ENCODE measurements around the gene ERI2.
"Not testable (repeated sequence)": the region's sequence is repeated elsewhere in the genome, so short reads cannot be mapped to it uniquely, and the experiment has no call there.

The ERI2 gene

GRCh38 chr16:20782470-20782869 lies 23.8 kb downstream of the ERI2 start:
- no peak overlapping the region for H3K27ac ChIP-seq
- no peaks in the 10 kb centered on the region for H3K9me3 ChIP-seq (ENCODE audit: low read depth, low read length)
- no peak overlapping the region for H3K4me3 ChIP-seq
- TF ChIP-seq FOXP2 (optimal IDR thresholded peaks at IDR 0.05; ENCODE audit: control extremely low read depth, extremely low read length, insufficient read depth) (no peak), POLR2AphosphoS5 (IDR thresholded peaks at IDR 0.05; ENCODE audit: borderline replicate concordance, low read depth, low read length) (no peak), EZH2 (IDR thresholded peaks at IDR 0.05) (no peak)
- H3K36me3 ChIP-seq (ENCODE audit: insufficient read depth, low read length), result no peaks in the 10 kb centered on the region
- H3K9ac ChIP-seq (ENCODE audit: insufficient read length), result no peak overlapping the region
- no peak for DNase-seq (ENCODE audit: low read depth, low spot score)

GRCh38 chr16:20781697-20782096 lies 24.6 kb downstream of the ERI2 start:
- no peaks in the 10 kb centered on the region for H3K36me3 ChIP-seq (ENCODE audit: insufficient read depth, low read length)
- DNase-seq (ENCODE audit: low read depth, low spot score), result no peak
- H3K4me3 ChIP-seq, result no peak overlapping the region
- no peaks in the 10 kb centered on the region for H3K9me3 ChIP-seq (ENCODE audit: low read depth, low read length)
- TF ChIP-seq FOXP2 (optimal IDR thresholded peaks at IDR 0.05; ENCODE audit: control extremely low read depth, extremely low read length, insufficient read depth), result no peak
- no peak for TF ChIP-seq EZH2 (IDR thresholded peaks at IDR 0.05)
- TF ChIP-seq POLR2AphosphoS5 (IDR thresholded peaks at IDR 0.05; ENCODE audit: borderline replicate concordance, low read depth, low read length), result no peak
- H3K27ac ChIP-seq, result no peak overlapping the region
- H3K9ac ChIP-seq (ENCODE audit: insufficient read length), result no peak overlapping the region

GRCh38 chr16:20774703-20775362 lies 31.4 kb downstream of the ERI2 start:
- H3K9ac ChIP-seq (ENCODE audit: insufficient read length), result no peak overlapping the region
- H3K27ac ChIP-seq, result no peak overlapping the region
- TF ChIP-seq POLR2AphosphoS5 (IDR thresholded peaks at IDR 0.05; ENCODE audit: borderline replicate concordance, low read depth, low read length), result no peak
- no peak for TF ChIP-seq EZH2 (IDR thresholded peaks at IDR 0.05)
- TF ChIP-seq FOXP2 (optimal IDR thresholded peaks at IDR 0.05; ENCODE audit: control extremely low read depth, extremely low read length, insufficient read depth), result no peak
- no peaks in the 10 kb centered on the region for H3K9me3 ChIP-seq (ENCODE audit: low read depth, low read length)
- no peak overlapping the region for H3K4me3 ChIP-seq
- no peaks in the 10 kb centered on the region for H3K36me3 ChIP-seq (ENCODE audit: insufficient read depth, low read length)
- no peak for DNase-seq (ENCODE audit: low read depth, low spot score)

DNA sequence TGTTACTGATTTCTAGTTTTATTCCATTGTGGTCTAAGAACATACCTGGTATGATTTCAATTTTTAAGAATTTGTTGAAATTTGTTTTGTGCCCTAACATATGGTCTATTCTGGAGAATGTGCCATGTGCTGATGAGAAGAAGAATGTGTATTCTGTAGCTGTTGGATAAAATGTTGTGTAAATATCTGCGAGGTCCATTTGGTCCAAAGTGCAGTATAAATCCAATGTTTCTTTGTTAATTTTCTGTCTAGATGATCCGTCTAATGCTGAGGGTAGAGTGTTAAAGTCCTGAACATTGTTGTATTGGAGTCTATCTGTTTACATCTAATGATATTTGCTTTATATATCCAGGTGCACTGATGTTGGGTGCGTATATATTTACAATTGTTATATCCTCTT lies 32.6 kb downstream of the ERI2 start:
- Histone ChIP-seq H3K9ac (ENCODE audit: insufficient read length) (no peak overlapping the region), H3K4me3 (no peak overlapping the region), H3K27ac (no peak overlapping the region), H3K36me3 (ENCODE audit: insufficient read depth, low read length) (no peaks in the 10 kb centered on the region), H3K9me3 (ENCODE audit: low read depth, low read length) (no peaks in the 10 kb centered on the region)
- TF ChIP-seq FOXP2 (optimal IDR thresholded peaks at IDR 0.05; ENCODE audit: control extremely low read depth, extremely low read length, insufficient read depth), result no peak
- DNase-seq (ENCODE audit: low read depth, low spot score), result no peak

- H3K36me3 ChIP-seq (ENCODE audit: insufficient read depth, low read length), result no peaks in the 10 kb centered on the region
- H3K9me3 ChIP-seq (ENCODE audit: low read depth, low read length), result no peaks in the 10 kb centered on the region
- no peak overlapping the region for H3K27ac ChIP-seq
- H3K9ac ChIP-seq (ENCODE audit: insufficient read length), result no peak overlapping the region
- TF ChIP-seq EZH2 (IDR thresholded peaks at IDR 0.05) (no peak), FOXP2 (optimal IDR thresholded peaks at IDR 0.05; ENCODE audit: control extremely low read depth, extremely low read length, insufficient read depth) (no peak), POLR2AphosphoS5 (IDR thresholded peaks at IDR 0.05; ENCODE audit: borderline replicate concordance, low read depth, low read length) (no peak)
- H3K4me3 ChIP-seq, result no peak overlapping the region
- no peak for DNase-seq (ENCODE audit: low read depth, low spot score)
Observed at GRCh38 chr16:20768818-20769217, 37.5 kb downstream of the ERI2 start.

DNA sequence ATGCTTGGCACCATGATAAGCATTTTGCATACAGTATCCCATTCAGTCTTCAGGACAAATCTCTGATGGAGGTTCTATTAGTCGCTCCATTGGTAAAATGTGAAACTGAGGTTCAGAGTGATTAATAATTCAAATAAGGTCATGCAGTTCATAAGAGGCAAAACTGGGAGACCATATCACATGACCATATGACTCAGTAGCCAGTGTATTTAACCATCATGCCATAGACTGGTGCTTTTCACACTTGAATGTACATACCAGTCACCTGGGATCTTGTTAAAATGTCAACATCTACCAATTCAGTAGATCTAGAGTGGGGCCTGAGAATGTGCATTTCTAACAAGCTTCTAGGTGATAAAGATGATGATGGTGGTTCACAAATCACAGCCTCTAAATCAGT lies 38.2 kb downstream of the ERI2 start:
- no peaks in the 10 kb centered on the region for H3K36me3 ChIP-seq (ENCODE audit: insufficient read depth, low read length)
- DNase-seq (ENCODE audit: low read depth, low spot score), result no peak

GRCh38 chr16:20767577-20767976 lies 38.7 kb downstream of the ERI2 start:
- DNase-seq (ENCODE audit: low read depth, low spot score), result no peak
- TF ChIP-seq EZH2 (IDR thresholded peaks at IDR 0.05) (no peak), FOXP2 (optimal IDR thresholded peaks at IDR 0.05; ENCODE audit: control extremely low read depth, extremely low read length, insufficient read depth) (no peak), POLR2AphosphoS5 (IDR thresholded peaks at IDR 0.05; ENCODE audit: borderline replicate concordance, low read depth, low read length) (no peak)
- Histone ChIP-seq H3K9me3 (ENCODE audit: low read depth, low read length) (no peaks in the 10 kb centered on the region), H3K27ac (no peak overlapping the region), H3K36me3 (ENCODE audit: insufficient read depth, low read length) (no peaks in the 10 kb centered on the region), H3K9ac (ENCODE audit: insufficient read length) (no peak overlapping the region), H3K4me3 (no peak overlapping the region)

More for the DNA sequence above, 38.2 kb downstream of the ERI2 start:
- H3K9ac ChIP-seq (ENCODE audit: insufficient read length), result no peak overlapping the region
- no peaks in the 10 kb centered on the region for H3K9me3 ChIP-seq (ENCODE audit: low read depth, low read length)
- no peak overlapping the region for H3K4me3 ChIP-seq
- TF ChIP-seq POLR2AphosphoS5 (IDR thresholded peaks at IDR 0.05; ENCODE audit: borderline replicate concordance, low read depth, low read length) (no peak), FOXP2 (optimal IDR thresholded peaks at IDR 0.05; ENCODE audit: control extremely low read depth, extremely low read length, insufficient read depth) (no peak), EZH2 (IDR thresholded peaks at IDR 0.05) (no peak)
- H3K27ac ChIP-seq, result no peak overlapping the region

DNA sequence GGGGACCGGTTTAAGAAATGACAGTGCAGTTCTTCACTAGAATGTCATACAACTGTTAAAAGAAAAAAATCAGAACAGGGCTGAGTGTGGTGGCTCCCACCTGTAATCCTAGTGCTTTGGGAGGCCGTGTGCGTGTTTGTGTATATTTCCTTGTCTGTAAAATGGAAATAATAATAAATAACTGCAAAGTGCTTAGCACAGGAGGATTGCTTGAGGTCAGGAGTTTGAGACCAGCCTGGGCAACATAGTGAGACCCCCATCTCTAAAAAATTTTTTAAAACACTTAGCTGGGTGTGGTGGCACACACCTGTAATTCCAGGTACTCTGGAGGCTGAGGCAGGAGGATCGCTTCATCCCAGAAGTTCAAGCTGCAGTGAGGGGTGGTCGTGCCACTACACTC lies 40.0 kb downstream of the ERI2 start:
- no peaks in the 10 kb centered on the region for H3K9me3 ChIP-seq (ENCODE audit: low read depth, low read length)
- no peak overlapping the region for H3K27ac ChIP-seq
- TF ChIP-seq EZH2 (IDR thresholded peaks at IDR 0.05), result no peak
- TF ChIP-seq POLR2AphosphoS5 (IDR thresholded peaks at IDR 0.05; ENCODE audit: borderline replicate concordance, low read depth, low read length), result no peak
- no peak for TF ChIP-seq FOXP2 (optimal IDR thresholded peaks at IDR 0.05; ENCODE audit: control extremely low read depth, extremely low read length, insufficient read depth)
- no peaks in the 10 kb centered on the region for H3K36me3 ChIP-seq (ENCODE audit: insufficient read depth, low read length)
- H3K4me3 ChIP-seq, result no peak overlapping the region
- H3K9ac ChIP-seq (ENCODE audit: insufficient read length), result no peak overlapping the region
- no peak for DNase-seq (ENCODE audit: low read depth, low spot score)

DNA sequence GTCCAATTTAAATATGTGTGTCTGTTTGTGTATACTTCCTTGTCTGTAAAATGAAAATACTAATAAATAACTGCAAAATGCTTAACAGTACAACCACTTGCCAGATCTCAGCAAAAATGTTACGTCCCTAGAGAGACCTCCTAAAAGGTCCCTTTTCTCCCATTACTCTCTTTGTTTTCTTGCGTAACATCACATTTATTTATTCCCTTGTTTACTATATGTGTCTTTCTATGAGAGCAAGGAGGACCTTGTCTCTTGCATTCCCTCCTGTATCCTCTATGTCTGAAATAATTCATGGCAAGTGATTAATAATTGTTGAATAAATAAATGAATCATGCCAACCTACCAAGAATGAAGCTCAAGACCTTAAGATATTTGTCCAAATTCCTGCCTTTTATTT lies 40.5 kb downstream of the ERI2 start:
- H3K9ac ChIP-seq (ENCODE audit: insufficient read length), result no peak overlapping the region
- no peak overlapping the region for H3K27ac ChIP-seq
- no peak for DNase-seq (ENCODE audit: low read depth, low spot score)
- TF ChIP-seq FOXP2 (optimal IDR thresholded peaks at IDR 0.05; ENCODE audit: control extremely low read depth, extremely low read length, insufficient read depth), result no peak
- no peak overlapping the region for H3K4me3 ChIP-seq
- no peaks in the 10 kb centered on the region for H3K9me3 ChIP-seq (ENCODE audit: low read depth, low read length)
- no peaks in the 10 kb centered on the region for H3K36me3 ChIP-seq (ENCODE audit: insufficient read depth, low read length)

- H3K9me3 ChIP-seq (ENCODE audit: low read depth, low read length); H3K9ac ChIP-seq (ENCODE audit: insufficient read length); H3K4me3 ChIP-seq; H3K36me3 ChIP-seq (ENCODE audit: insufficient read depth, low read length); DNase-seq (ENCODE audit: low read depth, low spot score); H3K27ac ChIP-seq: not testable (repeated sequence)
Observed at GRCh38 chr16:20764448-20764847, 41.8 kb downstream of the ERI2 start.

All from SK-N-MC (cell line).